DND-41 (cell line): ENCODE results near the gene TBC1D19.

Source experiments
- EZH2 ChIP-seq: IDR thresholded peaks from 3 replicates; pipeline ENCODE4 v1.6.1; 2012; ENCODE audit warnings: borderline replicate concordance, low read depth, mild to moderate bottlenecking, moderate library complexity, low read length, inconsistent platforms; ENCODE audit not compliant: severe bottlenecking
- TF ChIP-seq, protein P1 (sequence below): IDR thresholded peaks from 2 replicates; pipeline ENCODE4 v1.5.1; 2012; ENCODE audit warnings: borderline replicate concordance, low read length, moderate library complexity, mild to moderate bottlenecking; ENCODE audit not compliant: poor library complexity, severe bottlenecking; ENCODE audit errors: extremely low read depth

DNA sequence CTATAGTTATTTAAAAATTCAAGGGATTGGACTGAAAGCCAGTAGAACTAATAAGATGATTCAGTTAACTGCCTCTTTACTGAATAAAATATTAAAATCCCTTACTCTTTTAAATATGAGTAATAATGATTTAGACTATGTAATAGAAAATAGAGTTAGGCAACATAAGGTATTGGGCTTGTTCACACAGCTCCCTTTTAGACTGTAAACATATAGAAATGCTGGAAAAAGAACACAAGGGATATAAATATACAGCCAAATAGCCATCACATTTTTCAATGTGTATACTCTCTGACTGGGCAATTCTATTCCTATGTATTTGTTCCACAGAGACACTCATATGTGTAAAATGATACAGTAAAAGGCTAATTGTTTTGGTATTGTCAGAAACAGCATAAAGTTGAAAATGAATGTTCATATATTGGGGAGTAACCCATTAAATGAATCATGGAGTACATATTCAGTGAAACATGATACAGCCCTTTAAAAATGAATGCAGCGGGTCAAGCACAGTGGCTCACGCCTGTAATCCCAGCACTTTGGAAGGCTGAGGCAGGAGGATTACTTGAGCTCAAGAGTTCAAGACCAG lies 129.8 kb downstream of the TBC1D19 start:
- TF ChIP-seq, protein P1, sequence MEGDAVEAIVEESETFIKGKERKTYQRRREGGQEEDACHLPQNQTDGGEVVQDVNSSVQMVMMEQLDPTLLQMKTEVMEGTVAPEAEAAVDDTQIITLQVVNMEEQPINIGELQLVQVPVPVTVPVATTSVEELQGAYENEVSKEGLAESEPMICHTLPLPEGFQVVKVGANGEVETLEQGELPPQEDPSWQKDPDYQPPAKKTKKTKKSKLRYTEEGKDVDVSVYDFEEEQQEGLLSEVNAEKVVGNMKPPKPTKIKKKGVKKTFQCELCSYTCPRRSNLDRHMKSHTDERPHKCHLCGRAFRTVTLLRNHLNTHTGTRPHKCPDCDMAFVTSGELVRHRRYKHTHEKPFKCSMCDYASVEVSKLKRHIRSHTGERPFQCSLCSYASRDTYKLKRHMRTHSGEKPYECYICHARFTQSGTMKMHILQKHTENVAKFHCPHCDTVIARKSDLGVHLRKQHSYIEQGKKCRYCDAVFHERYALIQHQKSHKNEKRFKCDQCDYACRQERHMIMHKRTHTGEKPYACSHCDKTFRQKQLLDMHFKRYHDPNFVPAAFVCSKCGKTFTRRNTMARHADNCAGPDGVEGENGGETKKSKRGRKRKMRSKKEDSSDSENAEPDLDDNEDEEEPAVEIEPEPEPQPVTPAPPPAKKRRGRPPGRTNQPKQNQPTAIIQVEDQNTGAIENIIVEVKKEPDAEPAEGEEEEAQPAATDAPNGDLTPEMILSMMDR = no peak
- TF ChIP-seq EZH2 = no peak
